ENCODE data around the gene AGAP1. TPM values are rescaled to one million over a fixed set of nuclear protein-coding genes. Genes with fewer than 3 reads are reported as not detected.
A peak's percentile ranks its signal among the peaks of the same experiment; 100 is the strongest.

The AGAP1 gene
- total RNA-seq, 2 donors from 2014 or later, result 32.8 to 34.7 TPM

DNA sequence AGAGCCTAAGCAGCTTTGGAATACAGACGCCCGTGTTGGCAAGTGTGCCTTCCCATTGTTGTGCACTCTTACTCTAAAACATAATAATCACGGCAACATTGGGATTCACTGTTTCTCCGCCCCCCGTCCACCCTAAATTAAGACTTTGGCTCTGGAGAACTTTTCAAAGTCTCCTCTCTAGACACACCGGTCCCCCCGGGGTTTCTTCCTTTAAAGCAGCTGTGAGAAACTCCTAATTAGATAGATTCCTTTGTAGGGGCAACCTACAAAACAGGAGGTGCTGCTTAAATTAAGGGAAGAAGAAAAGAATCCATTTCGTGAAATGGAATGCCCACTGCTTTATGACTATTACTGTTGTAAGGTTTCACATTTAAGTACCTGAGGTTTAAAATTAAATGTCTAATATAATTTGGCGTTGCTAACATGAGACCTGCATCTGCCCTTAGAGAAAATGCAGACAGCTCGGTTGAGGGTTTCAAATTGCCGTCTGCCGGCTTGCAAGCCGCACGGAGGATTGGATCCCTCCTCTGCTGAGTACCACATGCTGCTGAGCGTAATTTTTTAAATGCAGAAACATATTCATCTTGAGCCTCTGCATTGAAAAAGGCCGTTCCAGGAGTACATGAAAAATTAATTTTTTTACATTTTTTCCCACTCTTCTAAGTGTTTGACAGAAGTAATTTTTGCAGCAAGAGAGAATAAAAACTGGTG is 441.1 kb downstream of the AGAP1 start:
- TF ChIP-seq, protein P1, sequence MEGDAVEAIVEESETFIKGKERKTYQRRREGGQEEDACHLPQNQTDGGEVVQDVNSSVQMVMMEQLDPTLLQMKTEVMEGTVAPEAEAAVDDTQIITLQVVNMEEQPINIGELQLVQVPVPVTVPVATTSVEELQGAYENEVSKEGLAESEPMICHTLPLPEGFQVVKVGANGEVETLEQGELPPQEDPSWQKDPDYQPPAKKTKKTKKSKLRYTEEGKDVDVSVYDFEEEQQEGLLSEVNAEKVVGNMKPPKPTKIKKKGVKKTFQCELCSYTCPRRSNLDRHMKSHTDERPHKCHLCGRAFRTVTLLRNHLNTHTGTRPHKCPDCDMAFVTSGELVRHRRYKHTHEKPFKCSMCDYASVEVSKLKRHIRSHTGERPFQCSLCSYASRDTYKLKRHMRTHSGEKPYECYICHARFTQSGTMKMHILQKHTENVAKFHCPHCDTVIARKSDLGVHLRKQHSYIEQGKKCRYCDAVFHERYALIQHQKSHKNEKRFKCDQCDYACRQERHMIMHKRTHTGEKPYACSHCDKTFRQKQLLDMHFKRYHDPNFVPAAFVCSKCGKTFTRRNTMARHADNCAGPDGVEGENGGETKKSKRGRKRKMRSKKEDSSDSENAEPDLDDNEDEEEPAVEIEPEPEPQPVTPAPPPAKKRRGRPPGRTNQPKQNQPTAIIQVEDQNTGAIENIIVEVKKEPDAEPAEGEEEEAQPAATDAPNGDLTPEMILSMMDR (conservative IDR thresholded peaks at IDR 0.05), result no peak
- Mint-ChIP-seq H3K9me3 (peaks cover 1% of the 10 kb centered on the region), H3K4me1 (no peaks in the 10 kb centered on the region), H3K27ac (no peak overlapping the region), H3K36me3 (ENCODE audit: low read depth) (peaks cover 15% of the 10 kb centered on the region), H3K27me3 (ENCODE audit: insufficient read depth) (no peaks in the 10 kb centered on the region), H3K4me3 (no peak overlapping the region)
- Histone ChIP-seq H3K4me1 (ENCODE audit: control insufficient read depth, insufficient read depth, low read length) (no peaks in the 10 kb centered on the region), H3K9ac (ENCODE audit: extremely low read depth, low read length, poor library complexity, severe bottlenecking) (no peak overlapping the region), H3K36me3 (ENCODE audit: control insufficient read depth, insufficient read depth, low read length) (peaks cover 10% of the 10 kb centered on the region), H3K4me3 (ENCODE audit: low read length) (no peak overlapping the region), H3K27me3 (ENCODE audit: control insufficient read depth, insufficient read depth, low read length, poor library complexity, severe bottlenecking) (no peaks in the 10 kb centered on the region), H3K9me3 (ENCODE audit: control insufficient read depth, low read length) (peaks cover 11% of the 10 kb centered on the region), H3K27ac (ENCODE audit: low read depth, low read length) (peak overlapping the region; percentile 53)
- 70 to 86% methylated on average over 11 to 16 of the region's 16 CpGs for WGBS, 2 experiments (ENCODE audit: insufficient coverage in 1 of 2, insufficient read length in 1 of 2)
- peak; percentile 18 for DNase-seq

DNA sequence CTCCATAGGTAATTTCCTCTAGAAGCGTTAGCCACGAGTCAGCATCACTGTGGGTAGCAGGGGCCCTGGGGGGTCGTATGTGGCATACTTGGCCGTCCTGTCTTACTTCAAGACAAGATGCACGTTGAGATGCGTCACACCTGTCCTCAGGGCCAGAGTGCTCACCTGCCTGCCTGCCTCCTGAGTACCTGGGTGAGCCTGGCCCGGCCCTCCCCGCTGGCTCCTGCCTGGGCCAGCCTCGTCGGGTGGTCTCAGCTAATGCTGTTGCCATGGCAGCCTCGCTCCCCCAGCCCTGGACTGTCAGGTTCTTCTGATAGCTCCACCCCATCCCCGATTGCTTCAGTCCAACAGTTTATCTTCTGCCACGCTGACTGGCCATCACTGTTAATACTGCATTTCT is 441.9 kb downstream of the AGAP1 start:
- Mint-ChIP-seq H3K9me3 (peaks cover 1% of the 10 kb centered on the region), H3K36me3 (ENCODE audit: low read depth) (peaks cover 16% of the 10 kb centered on the region), H3K27ac (no peak overlapping the region), H3K4me1 (no peaks in the 10 kb centered on the region), H3K27me3 (ENCODE audit: insufficient read depth) (no peaks in the 10 kb centered on the region), H3K4me3 (no peak overlapping the region)
- Histone ChIP-seq H3K27me3 (ENCODE audit: control insufficient read depth, insufficient read depth, low read length, poor library complexity, severe bottlenecking) (no peaks in the 10 kb centered on the region), H3K9ac (ENCODE audit: extremely low read depth, low read length, poor library complexity, severe bottlenecking) (no peak overlapping the region), H3K36me3 (ENCODE audit: control insufficient read depth, insufficient read depth, low read length) (peaks cover 10% of the 10 kb centered on the region), H3K27ac (ENCODE audit: low read depth, low read length) (no peak overlapping the region), H3K4me1 (ENCODE audit: control insufficient read depth, insufficient read depth, low read length) (no peaks in the 10 kb centered on the region), H3K9me3 (ENCODE audit: control insufficient read depth, low read length) (peaks cover 11% of the 10 kb centered on the region), H3K4me3 (ENCODE audit: low read length) (no peak overlapping the region)
- peak; percentile 30 for DNase-seq
- TF ChIP-seq, protein P1 (conservative IDR thresholded peaks at IDR 0.05), result no peak
- WGBS, 2 experiments (ENCODE audit: insufficient coverage in 1 of 2, insufficient read length in 1 of 2), result 90 to 96% methylated on average over 12 to 13 of the region's 13 CpGs

DNA sequence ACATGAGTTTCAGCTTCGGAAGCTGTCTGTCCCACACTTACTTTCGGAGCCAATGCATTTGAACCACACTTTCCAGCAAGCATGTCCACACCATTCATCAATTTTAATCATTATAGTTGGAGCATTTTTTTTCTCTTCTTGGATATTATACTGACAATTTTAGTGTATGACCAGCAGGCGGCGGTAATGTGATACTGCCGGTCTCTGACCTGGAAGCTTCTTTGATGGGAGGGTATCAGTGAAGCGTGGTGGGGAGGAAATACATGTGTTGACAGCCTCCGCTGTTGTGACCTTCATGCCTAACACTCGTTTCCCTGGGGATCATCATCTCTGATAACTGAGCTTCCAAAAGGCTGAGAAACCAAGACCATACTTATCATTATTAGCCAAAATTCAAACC is 442.6 kb downstream of the AGAP1 start:
- WGBS, 2 experiments (ENCODE audit: insufficient coverage in 1 of 2, insufficient read length in 1 of 2), result 62 to 63% methylated on average over 8 of the region's 8 CpGs

More for the DNA sequence above, 442.6 kb downstream of the AGAP1 start:
- no peak overlapping the region for H3K27ac Mint-ChIP-seq
- H3K36me3 ChIP-seq (ENCODE audit: control insufficient read depth, insufficient read depth, low read length), result peaks cover 10% of the 10 kb centered on the region
- no peak overlapping the region for H3K4me3 ChIP-seq (ENCODE audit: low read length)
- TF ChIP-seq, protein P1 (conservative IDR thresholded peaks at IDR 0.05), result peak; percentile 79
- H3K9ac ChIP-seq (ENCODE audit: extremely low read depth, low read length, poor library complexity, severe bottlenecking), result no peak overlapping the region
- H3K4me3 Mint-ChIP-seq, result no peak overlapping the region
- peak; percentile 76 for DNase-seq
- H3K27me3 ChIP-seq (ENCODE audit: control insufficient read depth, insufficient read depth, low read length, poor library complexity, severe bottlenecking), result no peaks in the 10 kb centered on the region
- H3K9me3 Mint-ChIP-seq, result peaks cover 1% of the 10 kb centered on the region
- peaks cover 11% of the 10 kb centered on the region for H3K9me3 ChIP-seq (ENCODE audit: control insufficient read depth, low read length)
- no peaks in the 10 kb centered on the region for H3K4me1 ChIP-seq (ENCODE audit: control insufficient read depth, insufficient read depth, low read length)
- no peaks in the 10 kb centered on the region for H3K27me3 Mint-ChIP-seq (ENCODE audit: insufficient read depth)
- H3K27ac ChIP-seq (ENCODE audit: low read depth, low read length), result no peak overlapping the region
- no peaks in the 10 kb centered on the region for H3K4me1 Mint-ChIP-seq
- H3K36me3 Mint-ChIP-seq (ENCODE audit: low read depth), result peaks cover 20% of the 10 kb centered on the region

Measured in endodermal cell (in vitro differentiated cells).